PC-3 (cell line): ENCODE measurements around the gene CCDC66. TPM values are rescaled to one million over a fixed set of nuclear protein-coding genes. Genes with fewer than 3 reads are reported as not detected.
"Not testable (repeated sequence)": the region's sequence is repeated elsewhere in the genome, so short reads cannot be mapped to it uniquely, and the experiment has no call there.

Experiments used
- ATAC-seq: fragments of 200-7000 bp; cut with Tn5 transposase; 2 replicates; pipeline ENCODE4 v1.9.1; 2020; ENCODE audit warnings: mild to moderate bottlenecking, moderate library complexity
- BruUV-seq: library from RNA; stranded (reverse); fragments of 400-500 nt; replicated peaks from 2 replicates; lab custom pipeline; 2021; lab: Mats Ljungman, UMichigan
- CTCF ChIA-PET: fragments of 300-600 bp; sonication (Branson Sonifier 250); formaldehyde crosslinking; loops from one replicate; lab custom pipeline; 2022; ENCODE audit warnings: antibody characterized with exemption; lab: Charles Lee
- POLR2A ChIA-PET: fragments of 300-600 bp; sonication (Branson Sonifier 250); formaldehyde crosslinking; loops from one replicate; lab custom pipeline; 2022; ENCODE audit warnings: antibody characterized with exemption; ENCODE audit not compliant: unreplicated experiment; lab: Charles Lee
- DNase-seq: peaks from one replicate; pipeline ENCODE4 v3.0.0-alpha.2; 2015
- H2AFZ ChIP-seq: fragments of 300-600 bp; sonication (generic); 2 replicates; pipeline ENCODE4 v1.6.0; 2016; ENCODE audit warnings: antibody characterized with exemption, low read length
- H3F3A ChIP-seq: fragments of 300-600 bp; sonication (generic); one replicate; pipeline ENCODE4 v1.6.0; 2017; ENCODE audit warnings: antibody characterized with exemption, low read length, control low read depth, mild to moderate bottlenecking; ENCODE audit not compliant: unreplicated experiment
- H3K27ac ChIP-seq: fragments of 300-600 bp; sonication (generic); 2 replicates; pipeline ENCODE4 v1.5.1; 2016; ENCODE audit warnings: mild to moderate bottlenecking, low read length
- H3K27me3 ChIP-seq: fragments of 300-600 bp; sonication (generic); 2 replicates; pipeline ENCODE4 v1.6.1; 2016; ENCODE audit warnings: low read length, mixed read lengths
- H3K36me3 ChIP-seq: fragments of 300-600 bp; sonication (generic); 2 replicates; pipeline ENCODE4 v1.6.1; 2016; ENCODE audit warnings: low read depth, mixed run types, low read length, mixed read lengths
- H3K4me1 ChIP-seq: fragments of 300-600 bp; sonication (generic); 2 replicates; pipeline ENCODE4 v1.5.1; 2016; ENCODE audit warnings: low read length; ENCODE audit not compliant: insufficient read depth
- H3K4me2 ChIP-seq: fragments of 300-600 bp; sonication (generic); 2 replicates; pipeline ENCODE4 v1.6.0; 2016; ENCODE audit warnings: low read length
- H3K4me3 ChIP-seq: fragments of 300-600 bp; sonication (generic); 2 replicates; pipeline ENCODE4 v1.5.1; 2016; ENCODE audit warnings: mild to moderate bottlenecking, low read length, mixed read lengths
- H3K79me2 ChIP-seq: fragments of 300-600 bp; sonication (generic); 2 replicates; pipeline ENCODE4 v1.6.1; 2017; ENCODE audit warnings: low read length, mixed read lengths
- H3K9ac ChIP-seq: fragments of 300-600 bp; sonication (generic); 2 replicates; pipeline ENCODE4 v1.6.0; 2016; ENCODE audit warnings: mild to moderate bottlenecking, low read length
- H3K9me2 ChIP-seq: fragments of 300-600 bp; sonication (generic); replicated peaks from 2 replicates; pipeline ENCODE4 v1.6.1; 2016; ENCODE audit warnings: mixed run types, low read length, mixed read lengths
- H3K9me3 ChIP-seq: fragments of 300-600 bp; sonication (generic); 2 replicates; pipeline ENCODE4 v1.6.1; 2016; ENCODE audit warnings: low read length, mixed read lengths
- H4K20me1 ChIP-seq: fragments of 300-600 bp; sonication (generic); 2 replicates; pipeline ENCODE4 v1.6.1; 2016; ENCODE audit warnings: low read length, mixed read lengths
- CTCF ChIP-seq: fragments of 300-600 bp; sonication (generic); conservative IDR thresholded peaks from 2 replicates; pipeline ENCODE4 v1.5.1; 2017; ENCODE audit warnings: antibody characterized with exemption, low read depth, mild to moderate bottlenecking, low read length
- EZH2 ChIP-seq: fragments of 300-600 bp; sonication (generic); IDR thresholded peaks from one replicate; pipeline ENCODE4 v1.6.1; 2017; ENCODE audit warnings: antibody characterized with exemption, mild to moderate bottlenecking, low read length; ENCODE audit not compliant: unreplicated experiment
- EZH2phosphoT487 ChIP-seq: fragments of 300-600 bp; sonication (generic); IDR thresholded peaks from 2 replicates; pipeline ENCODE4 v1.6.1; 2018; ENCODE audit warnings: mild to moderate bottlenecking, antibody characterized with exemption, low read length, borderline replicate concordance
- intact Hi-C: fragments of 100-400 bp; cut with micrococcal nuclease; formaldehyde crosslinking; loops from 2 replicates; pipeline ENCODE4 v1.9.0; 2023
- total RNA-seq: library from RNA; depleted of rRNA; stranded (reverse); fragments of >200 nt; gene quantifications from 2 replicates; pipeline ENCODE4 v1.2.3, GENCODE V29; 2014

CCDC66 gene
- total RNA-seq, 1 experiment from 2014 or later, result 17.3 TPM

GRCh38 chr3:56593455-56594158 is 36.6 kb downstream of the CCDC66 start:
- Histone ChIP-seq H3K9me2 (no peaks in the 10 kb centered on the region), H3K27me3 (no peaks in the 10 kb centered on the region), H3K9ac (no peak overlapping the region), H3K4me2 (no peak overlapping the region), H3K4me1 (peaks cover 13% of the 10 kb centered on the region), H3K27ac (no peak overlapping the region), H3K4me3 (no peak overlapping the region), H4K20me1 (no peaks in the 10 kb centered on the region), H3K36me3 (peaks cover 40% of the 10 kb centered on the region), H3K79me2 (peaks cover 2% of the 10 kb centered on the region; the same call in 1 of the 2 replicates), H2AFZ (no peak overlapping the region), H3F3A (no peaks in the 10 kb centered on the region), H3K9me3 (peaks cover 4% of the 10 kb centered on the region)
- intact Hi-C loops, result no loop called here
- peak; percentile 13 for DNase-seq
- ATAC-seq, result no peak
- no peak for TF ChIP-seq EZH2
- no peak for TF ChIP-seq EZH2phosphoT487
- no peak for TF ChIP-seq CTCF
- no TSS peak for BruUV-seq
- ChIA-PET CTCF (no interaction called here), POLR2A (no interaction called here)

- BruUV-seq, result no TSS peak
- intact Hi-C loops, result no loop called here
- no peak for ATAC-seq
- H3K9me2 ChIP-seq, result no peaks in the 10 kb centered on the region
- no peak for TF ChIP-seq EZH2
- H3K9me3 ChIP-seq, result peaks cover 4% of the 10 kb centered on the region
- no peaks in the 10 kb centered on the region; the same call in 1 of the 2 replicates for H3K4me1 ChIP-seq
- H3K27ac ChIP-seq, result no peak overlapping the region
- peaks cover 14% of the 10 kb centered on the region for H3K79me2 ChIP-seq
- ChIA-PET POLR2A (no interaction called here), CTCF (no interaction called here)
- H3K4me3 ChIP-seq, result no peak overlapping the region
- H3K9ac ChIP-seq, result no peak overlapping the region
- no peak overlapping the region for H3K4me2 ChIP-seq
- H3K36me3 ChIP-seq, result peaks cover 40% of the 10 kb centered on the region
- DNase-seq, result no peak
- H4K20me1 ChIP-seq, result no peaks in the 10 kb centered on the region
- no peak overlapping the region for H2AFZ ChIP-seq
- no peaks in the 10 kb centered on the region for H3F3A ChIP-seq
- H3K27me3 ChIP-seq, result no peaks in the 10 kb centered on the region
Measured at GRCh38 chr3:56595975-56596840, 39.2 kb downstream of the CCDC66 start.

- intact Hi-C loops, H3K9me3 ChIP-seq, CTCF ChIA-PET, ATAC-seq, H3K9me2 ChIP-seq, H3K27me3 ChIP-seq, H3K4me2 ChIP-seq, H3F3A ChIP-seq, DNase-seq, H2AFZ ChIP-seq, H3K4me1 ChIP-seq, POLR2A ChIA-PET, H3K4me3 ChIP-seq, BruUV-seq, H3K9ac ChIP-seq, H4K20me1 ChIP-seq, H3K27ac ChIP-seq, H3K79me2 ChIP-seq: not testable (repeated sequence)
- H3K36me3 ChIP-seq, result peaks cover 24% of the 10 kb centered on the region
Measured at GRCh38 chr3:56608479-56608878, 51.5 kb downstream of the CCDC66 start.
